Activated CD8-positive, alpha-beta T cell treated with anti-CD3 and anti-CD28 coated beads, Interleukin-2, amount 10 ng/mL, durations not matched to agents 7 days and 5 days (primary cell): ENCODE results near the gene NCOA5. TPM values are rescaled to one million over a fixed set of nuclear protein-coding genes. Genes with fewer than 3 reads are reported as not detected.

ENCODE experiments used
- ATAC-seq: fragments of 150-1000 bp; cut with Tn5 transposase; one replicate; pipeline ENCODE4 v1.10.0; 2021; ENCODE audit warnings: moderate library complexity
- CTCF ChIA-PET: fragments of 350-600 bp; sonication (Branson Sonifier 250); formaldehyde crosslinking; loops from one replicate; lab custom pipeline; 2021; ENCODE audit warnings: antibody characterized with exemption; lab: Charles Lee
- POLR2A ChIA-PET: fragments of 350-600 bp; sonication (Branson Sonifier 250); formaldehyde crosslinking; loops from one replicate; lab custom pipeline; 2021; ENCODE audit warnings: antibody characterized with exemption; lab: Charles Lee
- DNase-seq: peaks from one replicate; pipeline ENCODE4 v3.0.0-alpha.2; 2020
- H3K27ac Mint-ChIP-seq: one replicate; pipeline ENCODE4 v1.8.0; 2021; ENCODE audit warnings: mild to moderate bottlenecking, mixed read lengths
- H3K27me3 Mint-ChIP-seq: one replicate; pipeline ENCODE4 v1.8.0; 2021; ENCODE audit warnings: low read depth, mixed read lengths
- H3K36me3 Mint-ChIP-seq: one replicate; pipeline ENCODE4 v1.8.0; 2021; ENCODE audit warnings: low read depth, mixed read lengths
- H3K4me1 Mint-ChIP-seq: one replicate; pipeline ENCODE4 v1.8.0; 2021; ENCODE audit warnings: low read depth, mixed read lengths
- H3K4me3 Mint-ChIP-seq: one replicate; pipeline ENCODE4 v1.8.0; 2021; ENCODE audit warnings: mild to moderate bottlenecking, mixed read lengths
- H3K9me3 Mint-ChIP-seq: one replicate; pipeline ENCODE4 v1.8.0; 2022; ENCODE audit warnings: mixed read lengths; ENCODE audit not compliant: insufficient read depth
- total RNA-seq, 2 experiments: library from RNA; stranded (reverse); gene quantifications; one replicate each; pipeline ENCODE4 v1.2.3, GENCODE V29; 2021

Gene NCOA5
- total RNA-seq, 2 experiments from 2014 or later, result 30.3 to 30.9 TPM

DNA sequence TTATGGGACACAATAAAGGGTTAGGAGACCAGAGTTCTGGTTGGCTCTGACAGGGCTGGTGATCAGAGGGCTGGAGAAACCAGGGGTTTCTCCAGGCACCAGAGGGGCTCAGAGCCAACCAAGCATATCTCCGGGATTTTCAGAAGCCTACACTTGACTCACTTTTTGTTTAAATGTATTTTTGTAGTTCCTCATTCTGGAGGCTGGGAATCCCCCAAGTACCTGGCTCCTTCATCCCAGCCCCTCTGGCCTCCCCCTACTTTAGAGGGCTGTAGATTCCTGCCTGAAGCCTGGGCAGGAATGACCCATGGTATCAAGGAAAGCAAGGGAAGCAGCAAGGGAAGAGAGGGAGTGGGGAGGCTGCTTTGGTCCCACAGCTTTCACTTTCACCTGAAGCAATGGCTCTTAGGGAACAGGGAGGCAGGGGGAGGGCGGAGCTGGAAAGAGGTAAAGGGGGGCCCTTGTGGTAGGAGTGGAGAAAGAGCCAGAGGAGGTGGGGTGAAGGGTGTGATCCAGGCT is 29.3 kb upstream of the NCOA5 start:
- ATAC-seq, result no peak

DNA sequence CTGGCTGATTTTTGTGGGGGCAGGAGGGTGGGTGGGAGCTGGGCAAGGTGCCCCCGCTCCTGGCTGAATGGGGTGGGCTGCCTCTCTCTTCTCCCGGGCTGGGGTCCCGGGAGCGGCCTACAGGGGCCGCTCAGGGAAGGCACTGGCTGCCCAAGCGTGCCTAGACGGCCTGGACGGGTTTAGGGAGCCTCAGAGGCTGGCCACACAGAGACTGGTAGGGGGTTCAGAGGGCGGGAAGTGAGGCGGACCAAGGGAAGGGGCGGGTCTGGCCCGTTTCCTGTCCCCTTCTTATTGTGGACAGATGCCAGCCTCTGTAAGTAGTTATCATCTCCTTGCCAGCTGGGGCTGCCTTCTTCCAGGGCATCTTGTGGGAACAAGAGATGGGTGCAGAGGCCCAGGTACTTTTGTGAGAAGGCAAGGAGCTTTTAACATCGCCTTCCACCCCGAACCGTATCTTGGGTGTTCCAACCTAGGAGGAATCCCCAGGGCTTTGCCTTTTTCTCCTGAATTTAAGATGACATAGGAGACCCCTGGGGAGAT is 28.8 kb upstream of the NCOA5 start:
- peak overlapping the region; percentile 79 for H3K4me3 Mint-ChIP-seq
- no peak overlapping the region for H3K27ac Mint-ChIP-seq
- ATAC-seq (peak; percentile 45), DNase-seq (no peak)
- CTCF ChIA-PET, result interaction anchor here (2.3 kb wide), 1 partner anchor 14 kb away, joined by 10 read pairs; no protein-coding TSS in a partner anchor
- H3K27me3 Mint-ChIP-seq, result peaks cover 24% of the 10 kb centered on the region
- H3K9me3 Mint-ChIP-seq, result no peaks in the 10 kb centered on the region
- H3K36me3 Mint-ChIP-seq, result no peaks in the 10 kb centered on the region
- peaks cover 17% of the 10 kb centered on the region for H3K4me1 Mint-ChIP-seq
- POLR2A ChIA-PET, result no interaction called here

More for the DNA sequence above, 29.3 kb upstream of the NCOA5 start:
- ChIA-PET CTCF (interaction anchor here (0.7 to 2.3 kb wide), 2 partner anchors 9 to 13 kb away, joined by 4 to 10 read pairs; no protein-coding TSS in a partner anchor), POLR2A (no interaction called here)
- H3K4me3 Mint-ChIP-seq, result no peak overlapping the region
- DNase-seq, result no peak
- H3K27me3 Mint-ChIP-seq, result peaks cover 20% of the 10 kb centered on the region
- H3K4me1 Mint-ChIP-seq, result peaks cover 17% of the 10 kb centered on the region
- H3K9me3 Mint-ChIP-seq, result no peaks in the 10 kb centered on the region
- no peak overlapping the region for H3K27ac Mint-ChIP-seq
- H3K36me3 Mint-ChIP-seq, result no peaks in the 10 kb centered on the region

DNA sequence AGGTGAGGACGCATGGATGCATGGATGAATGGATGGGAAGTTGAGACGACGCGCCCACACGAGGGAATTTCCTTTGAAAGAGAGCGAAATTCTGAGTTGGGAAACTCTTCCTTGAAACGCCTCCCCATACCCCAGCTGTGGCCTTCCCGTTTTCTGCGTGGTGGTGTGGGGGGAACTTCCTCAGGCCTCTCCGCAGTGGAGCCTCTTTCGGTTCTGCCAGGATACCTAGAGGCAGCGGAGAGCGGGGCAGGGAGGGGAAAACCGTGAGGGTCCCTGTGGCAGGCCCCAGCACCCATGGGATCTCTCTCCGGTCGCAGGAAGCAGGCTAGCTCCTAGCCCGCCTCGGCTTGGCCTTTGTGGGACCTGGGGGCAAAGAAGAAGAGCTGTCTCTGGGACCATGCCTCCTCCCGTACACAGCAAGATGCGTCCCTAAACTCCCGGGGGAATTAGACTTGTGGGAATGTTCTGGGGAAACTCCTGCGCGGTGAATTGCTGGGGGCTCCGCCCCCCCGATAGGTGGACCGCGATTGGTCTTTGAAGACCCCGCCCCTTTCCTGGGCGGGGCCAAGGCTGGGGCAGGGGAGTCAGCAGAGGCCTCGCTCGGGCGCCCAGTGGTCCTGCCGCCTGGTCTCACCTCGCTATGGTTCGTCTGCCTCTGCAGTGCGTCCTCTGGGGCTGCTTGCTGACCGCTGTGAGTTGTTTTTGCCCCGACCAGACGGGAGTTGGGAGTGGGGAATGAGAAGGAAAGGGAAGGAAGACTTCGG is 28.1 kb upstream of the NCOA5 start, which contains the start of gene CD40:
Gene CD40, plus strand, starts transcription at position 611 of the 764 bp plus-strand sequence. Its CDS starts 30 bp downstream, at position 641.
- Mint-ChIP-seq H3K36me3 (no peaks in the 10 kb centered on the region), H3K4me1 (peaks cover 17% of the 10 kb centered on the region), H3K27me3 (peaks cover 26% of the 10 kb centered on the region), H3K4me3 (peak within 1 kb of the TSS; percentile 79), H3K27ac (no peak within 1 kb of the TSS), H3K9me3 (no peaks in the 10 kb centered on the region)
- ATAC-seq (peak; percentile 84), DNase-seq (peak; percentile 58)
- CTCF ChIA-PET, result interaction anchor here (2.3 kb wide), 1 partner anchor 15 kb away, joined by 10 read pairs; no protein-coding TSS in a partner anchor
- POLR2A ChIA-PET, result no interaction called here

DNA sequence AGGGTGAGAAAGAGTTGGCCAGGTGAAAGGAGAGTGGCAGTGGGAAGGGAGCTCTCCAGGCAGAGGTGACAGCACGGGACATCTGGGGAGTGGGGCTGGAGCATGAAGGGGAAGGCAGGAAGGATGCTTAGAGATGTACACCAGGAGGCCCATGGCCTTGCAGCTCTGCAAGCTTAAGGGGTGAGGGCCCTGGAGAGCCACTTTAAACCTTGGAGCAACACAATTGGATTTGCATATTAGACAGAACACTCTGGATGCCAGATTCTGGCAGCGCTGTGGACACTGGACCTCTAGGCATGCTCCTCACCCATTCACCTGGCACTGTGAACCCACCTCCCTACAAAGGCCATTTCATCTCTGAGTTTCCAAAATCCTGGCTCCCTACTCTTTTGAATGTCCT is 24.7 kb upstream of the NCOA5 start:
- Mint-ChIP-seq H3K36me3 (no peaks in the 10 kb centered on the region), H3K27ac (no peak overlapping the region), H3K4me3 (no peak overlapping the region), H3K27me3 (peaks cover 35% of the 10 kb centered on the region), H3K4me1 (peaks cover 26% of the 10 kb centered on the region), H3K9me3 (no peaks in the 10 kb centered on the region)
- POLR2A ChIA-PET, result no interaction called here
- ATAC-seq (no peak), DNase-seq (no peak)
- CTCF ChIA-PET, result no interaction called here

DNA sequence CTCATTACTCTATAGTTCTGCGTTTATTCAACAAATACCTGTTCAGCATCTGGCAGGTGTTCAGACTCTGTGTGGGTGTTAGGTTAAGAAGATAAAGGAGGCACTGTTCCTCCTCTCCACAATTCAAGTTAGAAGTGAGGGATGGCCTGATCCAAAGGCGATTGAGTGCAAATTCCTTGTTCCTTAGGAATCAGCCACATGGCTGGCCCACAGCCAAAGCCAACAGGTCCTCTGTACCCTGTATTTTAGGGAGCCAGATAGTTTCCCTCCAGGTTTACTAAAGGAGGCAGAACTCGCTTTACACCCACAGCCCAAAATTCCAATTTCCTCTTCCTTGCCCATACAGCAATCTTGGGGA is 23.3 kb upstream of the NCOA5 start:
- DNase-seq, result no peak
- no peak overlapping the region for H3K4me3 Mint-ChIP-seq
- H3K4me1 Mint-ChIP-seq, result peaks cover 17% of the 10 kb centered on the region
- no peak for ATAC-seq
- ChIA-PET CTCF (no interaction called here), POLR2A (no interaction called here)
- H3K36me3 Mint-ChIP-seq, result no peaks in the 10 kb centered on the region
- H3K9me3 Mint-ChIP-seq, result no peaks in the 10 kb centered on the region
- peaks cover 40% of the 10 kb centered on the region for H3K27me3 Mint-ChIP-seq
- H3K27ac Mint-ChIP-seq, result no peak overlapping the region

DNA sequence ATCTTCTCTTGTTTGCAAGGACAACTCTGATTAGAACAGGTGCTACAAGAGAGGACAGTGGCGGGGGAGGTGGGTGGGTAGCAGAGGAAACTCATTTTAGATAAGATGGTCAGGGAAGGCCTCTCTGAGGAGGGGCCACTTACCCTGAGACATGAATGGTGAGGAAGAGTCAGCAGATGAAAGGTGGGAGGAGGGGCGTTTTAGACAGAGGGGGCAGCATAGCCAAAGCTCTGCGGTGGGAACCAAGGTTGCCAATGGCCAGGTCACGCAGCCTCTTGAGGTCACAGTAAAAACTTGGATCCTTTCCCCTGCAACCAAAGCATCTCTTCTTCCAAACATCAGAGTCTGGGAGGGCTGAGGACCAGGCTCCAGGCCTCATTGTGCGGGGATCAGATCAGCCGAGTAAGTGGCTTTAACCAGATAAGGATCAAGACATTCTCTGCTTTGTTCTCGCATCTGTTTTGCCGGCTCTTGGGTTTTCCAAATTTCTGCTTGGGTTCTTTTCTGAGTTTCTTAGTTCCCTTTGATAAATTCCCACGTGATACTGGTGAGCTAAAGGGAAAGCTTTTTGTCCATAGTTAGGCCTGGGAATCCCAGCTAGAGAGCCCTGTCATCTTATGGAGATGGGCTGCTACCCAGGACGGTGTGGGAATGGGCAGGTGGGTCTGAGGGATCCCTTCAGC is 22.8 kb upstream of the NCOA5 start:
- ChIA-PET CTCF (no interaction called here), POLR2A (no interaction called here)
- Mint-ChIP-seq H3K36me3 (no peaks in the 10 kb centered on the region), H3K9me3 (no peaks in the 10 kb centered on the region), H3K27me3 (peaks cover 43% of the 10 kb centered on the region), H3K4me1 (peaks cover 12% of the 10 kb centered on the region), H3K4me3 (no peak overlapping the region), H3K27ac (no peak overlapping the region)
- ATAC-seq (no peak), DNase-seq (no peak)

DNA sequence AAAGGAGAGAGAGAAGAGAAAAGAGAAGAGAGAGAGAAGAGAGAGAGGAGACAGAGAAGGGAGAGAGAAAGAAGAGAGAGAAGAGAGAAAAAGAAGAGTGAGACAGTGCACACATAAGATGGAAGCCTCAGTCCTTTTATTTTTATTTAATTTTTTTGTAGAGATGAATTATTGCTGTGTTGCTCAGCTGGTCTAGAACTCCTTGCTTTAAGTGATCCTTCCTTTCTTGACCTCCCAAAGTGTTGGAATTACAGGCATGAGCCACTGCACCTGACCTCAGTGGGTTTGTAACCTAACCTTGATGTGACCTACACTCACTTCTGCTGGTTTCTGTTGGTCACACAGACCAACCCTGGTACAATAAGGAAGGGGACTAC is 22.1 kb upstream of the NCOA5 start:
- peaks cover 9% of the 10 kb centered on the region for H3K4me1 Mint-ChIP-seq
- H3K36me3 Mint-ChIP-seq, result no peaks in the 10 kb centered on the region
- ChIA-PET CTCF (no interaction called here), POLR2A (no interaction called here)
- no peak for ATAC-seq
- H3K27ac Mint-ChIP-seq, result no peak overlapping the region
- H3K27me3 Mint-ChIP-seq, result peaks cover 49% of the 10 kb centered on the region
- no peak overlapping the region for H3K4me3 Mint-ChIP-seq
- H3K9me3 Mint-ChIP-seq, result no peaks in the 10 kb centered on the region
- DNase-seq, result no peak

DNA sequence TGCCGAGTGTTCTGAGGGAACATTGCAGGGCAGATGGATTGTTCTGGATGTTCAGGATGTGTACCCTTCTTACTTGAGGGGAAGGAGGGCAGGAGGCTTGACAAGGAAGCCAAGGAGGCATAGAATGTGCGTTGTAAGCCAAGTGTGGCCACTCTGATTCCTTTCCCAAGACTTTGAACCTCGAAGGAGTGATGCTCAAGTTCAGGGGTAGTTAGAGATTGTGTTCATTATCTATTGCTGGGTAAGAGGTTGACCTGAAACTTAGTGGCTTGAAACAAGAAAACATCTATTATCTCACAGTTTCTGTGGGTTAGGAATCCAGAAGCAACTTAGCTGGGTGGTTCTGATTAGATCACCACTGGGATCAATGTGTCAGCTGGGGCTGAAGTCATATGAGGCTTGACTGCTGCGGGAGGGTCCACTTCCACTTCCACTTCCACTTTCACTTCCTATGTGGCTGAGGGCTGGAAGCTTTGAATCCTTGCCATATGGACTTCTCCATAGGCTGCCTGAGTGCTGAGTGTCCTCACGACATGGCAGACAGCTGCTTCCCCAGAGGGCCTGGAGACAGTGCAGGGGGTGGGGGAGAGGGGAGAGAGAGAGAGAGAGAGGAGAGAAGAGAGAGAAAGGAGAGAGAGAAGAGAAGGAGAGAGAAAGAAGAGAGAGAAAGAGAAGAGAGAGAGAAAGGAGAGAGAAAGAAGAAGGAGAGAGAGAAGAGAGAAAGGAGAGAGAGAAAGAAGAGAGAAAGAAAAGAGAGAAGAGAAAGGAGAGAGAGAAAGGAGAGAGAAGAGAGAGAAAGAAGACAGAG is 21.5 kb upstream of the NCOA5 start:
- ATAC-seq (peak; percentile 42), DNase-seq (peak; percentile 34)
- Mint-ChIP-seq H3K4me3 (no peak overlapping the region), H3K36me3 (no peaks in the 10 kb centered on the region), H3K4me1 (peaks cover 9% of the 10 kb centered on the region), H3K27me3 (peaks cover 49% of the 10 kb centered on the region), H3K27ac (no peak overlapping the region), H3K9me3 (no peaks in the 10 kb centered on the region)
- ChIA-PET CTCF (no interaction called here), POLR2A (no interaction called here)

DNA sequence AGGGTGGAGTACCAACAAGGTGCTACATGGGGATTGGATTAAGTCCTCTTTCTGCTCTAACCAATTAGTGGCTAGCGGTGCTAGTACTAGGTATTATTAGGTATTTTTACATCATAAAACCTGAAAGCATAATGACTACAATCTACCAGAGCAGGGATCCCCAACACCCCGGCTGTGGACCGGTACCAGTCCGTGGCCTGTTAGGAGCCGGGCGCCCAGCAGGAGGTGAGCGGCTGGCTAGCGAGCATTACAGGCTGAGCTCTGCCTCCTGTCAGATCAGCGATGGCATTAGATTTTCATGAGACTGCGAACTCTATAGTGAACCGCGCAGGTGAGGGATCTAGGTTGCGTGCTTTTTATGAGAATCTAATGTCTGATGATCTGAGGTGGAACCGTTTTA is 19.2 kb upstream of the NCOA5 start:
- DNase-seq (no peak), ATAC-seq (no peak)
- Mint-ChIP-seq H3K4me1 (peaks cover 9% of the 10 kb centered on the region), H3K27me3 (peaks cover 44% of the 10 kb centered on the region), H3K9me3 (no peaks in the 10 kb centered on the region), H3K36me3 (no peaks in the 10 kb centered on the region), H3K4me3 (no peak overlapping the region), H3K27ac (no peak overlapping the region)
- POLR2A ChIA-PET, result no interaction called here
- CTCF ChIA-PET, result no interaction called here

DNA sequence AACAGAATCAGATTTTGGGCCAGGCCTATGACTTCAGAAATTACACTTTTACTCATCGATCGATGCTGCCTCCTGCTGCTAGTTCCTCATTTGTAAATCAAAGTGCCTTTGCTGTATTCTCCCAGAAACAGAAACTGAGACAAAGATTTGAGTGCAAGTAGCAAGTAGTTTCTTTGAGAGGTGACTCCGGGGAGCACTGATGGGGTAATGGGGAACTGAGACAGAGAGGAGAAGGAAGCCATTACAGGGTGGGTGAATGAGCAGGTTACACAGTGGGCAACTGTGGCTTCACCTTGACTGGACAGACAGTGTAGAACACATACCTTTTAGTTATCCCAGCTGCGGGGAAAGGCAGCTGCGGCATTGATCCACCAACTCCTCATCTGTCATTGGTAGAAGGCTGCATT is 18.7 kb upstream of the NCOA5 start:
- Mint-ChIP-seq H3K9me3 (no peaks in the 10 kb centered on the region), H3K27me3 (peaks cover 41% of the 10 kb centered on the region), H3K27ac (no peak overlapping the region), H3K4me3 (no peak overlapping the region), H3K36me3 (no peaks in the 10 kb centered on the region), H3K4me1 (peaks cover 9% of the 10 kb centered on the region)
- ChIA-PET CTCF (interaction anchor here (1.3 kb wide), 1 partner anchor 67 kb away, joined by 3 read pairs; no protein-coding TSS in a partner anchor), POLR2A (no interaction called here)
- DNase-seq, result no peak
- ATAC-seq, result no peak

DNA sequence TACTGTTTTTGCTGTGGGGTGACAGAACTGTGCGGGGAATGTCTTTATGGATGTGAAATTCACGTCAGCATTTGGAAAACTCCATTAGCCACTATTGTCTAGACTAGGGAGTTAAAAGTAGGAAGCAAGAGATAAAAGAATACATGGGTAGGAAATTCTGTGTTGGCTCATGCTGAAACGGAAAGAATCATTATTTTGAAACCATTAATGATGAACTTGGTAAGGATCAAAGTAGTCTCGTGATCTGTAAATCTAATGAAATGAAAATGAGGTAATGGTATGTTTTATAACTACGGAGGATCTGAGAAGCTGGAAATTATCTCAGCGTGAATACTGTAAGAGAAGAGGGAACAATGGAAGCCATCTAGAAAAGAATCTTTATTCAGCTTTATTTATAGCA is 17.3 kb upstream of the NCOA5 start:
- Mint-ChIP-seq H3K9me3 (no peaks in the 10 kb centered on the region), H3K36me3 (no peaks in the 10 kb centered on the region), H3K4me1 (peaks cover 9% of the 10 kb centered on the region), H3K4me3 (no peak overlapping the region), H3K27ac (no peak overlapping the region), H3K27me3 (peaks cover 47% of the 10 kb centered on the region)
- ChIA-PET POLR2A (no interaction called here), CTCF (interaction anchor here (1.3 to 1.7 kb wide), 2 partner anchors 26 to 68 kb away, joined by 3 read pairs; no protein-coding TSS in a partner anchor)
- no peak for ATAC-seq
- no peak for DNase-seq
